HepG2 (cell line): ENCODE measurements around the gene TSC22D1. TPM values are rescaled to one million over a fixed set of nuclear protein-coding genes. Genes with fewer than 3 reads are reported as not detected.
A peak's percentile ranks its signal among the peaks of the same experiment; 100 is the strongest.

Source experiments
- AKAP8 ChIP-seq: sonication (generic); formaldehyde crosslinking; IDR thresholded peaks from 2 replicates; pipeline ENCODE4 v1.5.1; 2020; ENCODE audit warnings: mild to moderate bottlenecking, missing genetic modification reagents
- ARNT ChIP-seq: fragments of 450-650 bp; IDR thresholded peaks from 2 replicates; pipeline ENCODE4 v1.6.1; 2017
- BCL3 ChIP-seq: sonication (generic); formaldehyde crosslinking; IDR thresholded peaks from 2 replicates; pipeline ENCODE4 v1.5.1; 2020; ENCODE audit warnings: mild to moderate bottlenecking, missing genetic modification reagents, moderate library complexity
- CC2D1A ChIP-seq: sonication (generic); formaldehyde crosslinking; IDR thresholded peaks from 2 replicates; pipeline ENCODE4 v1.8.1; 2023; ENCODE audit warnings: mild to moderate bottlenecking, missing genetic modification reagents
- CREBL2 ChIP-seq: sonication (generic); formaldehyde crosslinking; IDR thresholded peaks from 2 replicates; pipeline ENCODE4 v1.8.1; 2023; ENCODE audit warnings: missing genetic modification reagents, mild to moderate bottlenecking, borderline replicate concordance
- FOSL2 ChIP-seq: sonication (generic); formaldehyde crosslinking; IDR thresholded peaks from 2 replicates; pipeline ENCODE4 v1.4.0; 2020; ENCODE audit warnings: missing genetic modification reagents
- GPBP1L1 ChIP-seq: sonication (generic); formaldehyde crosslinking; IDR thresholded peaks from 2 replicates; pipeline ENCODE4 v1.5.0; 2020; ENCODE audit warnings: mild to moderate bottlenecking, missing genetic modification reagents
- HIC2 ChIP-seq: sonication (generic); formaldehyde crosslinking; IDR thresholded peaks from 2 replicates; pipeline ENCODE4 v1.9.0; 2022; ENCODE audit warnings: low read depth, missing genetic modification reagents
- LBX2 ChIP-seq: sonication (generic); formaldehyde crosslinking; IDR thresholded peaks from 2 replicates; pipeline ENCODE4 v1.5.0; 2020; ENCODE audit warnings: missing genetic modification reagents, mild to moderate bottlenecking, borderline replicate concordance
- MATR3 ChIP-seq: sonication (generic); formaldehyde crosslinking; IDR thresholded peaks from 2 replicates; pipeline ENCODE4 v1.4.0; 2020; ENCODE audit warnings: missing genetic modification reagents
- PBX2 ChIP-seq: IDR thresholded peaks from 2 replicates; pipeline ENCODE4 v1.6.1; 2016; ENCODE audit warnings: control low read depth
- SAFB2 ChIP-seq: sonication (generic); formaldehyde crosslinking; IDR thresholded peaks from 2 replicates; pipeline ENCODE4 v1.5.1; 2020; ENCODE audit warnings: missing genetic modification reagents, low read depth, mild to moderate bottlenecking, borderline replicate concordance
- SALL1 ChIP-seq: sonication (generic); formaldehyde crosslinking; IDR thresholded peaks from 2 replicates; pipeline ENCODE4 v1.8.0; 2022; ENCODE audit warnings: mild to moderate bottlenecking, missing genetic modification reagents
- SALL2 ChIP-seq: sonication (generic); formaldehyde crosslinking; IDR thresholded peaks from 2 replicates; pipeline ENCODE4 v1.8.1; 2023; ENCODE audit warnings: mild to moderate bottlenecking, missing genetic modification reagents, inconsistent platforms
- SMARCC2 ChIP-seq: fragments of 450-650 bp; IDR thresholded peaks from 2 replicates; pipeline ENCODE4 v1.6.1; 2017; ENCODE audit warnings: antibody characterized with exemption, mild to moderate bottlenecking
- TEAD3 ChIP-seq: optimal IDR thresholded peaks from 2 replicates; pipeline ENCODE3; 2016; ENCODE audit warnings: borderline replicate concordance
- ZHX1 ChIP-seq: sonication (generic); formaldehyde crosslinking; IDR thresholded peaks from 2 replicates; pipeline ENCODE4 v1.8.1; 2022; ENCODE audit warnings: low read depth, mild to moderate bottlenecking, missing genetic modification reagents
- ZNF207 ChIP-seq: fragments of 450-650 bp; IDR thresholded peaks from 2 replicates; pipeline ENCODE4 v1.6.1; 2016; ENCODE audit warnings: antibody characterized with exemption, borderline replicate concordance
- ZNF33A ChIP-seq: sonication (generic); formaldehyde crosslinking; IDR thresholded peaks from 2 replicates; pipeline ENCODE4 v1.5.1; 2020; ENCODE audit warnings: missing genetic modification reagents, mild to moderate bottlenecking, moderate library complexity, borderline replicate concordance
- ZNF383 ChIP-seq: sonication (generic); formaldehyde crosslinking; IDR thresholded peaks from 2 replicates; pipeline ENCODE4 v1.4.0; 2020; ENCODE audit warnings: missing genetic modification reagents, mild to moderate bottlenecking, borderline replicate concordance
- polyA plus RNA-seq, 8 experiments: library from polyadenylated mRNA; depleted of rRNA in 3 of 8; stranded (reverse) in 7 of 8; unstranded in 1 of 8; fragments of >200 nt; fragmentation: Illumina TruSeq in 4 of 8; extraction: Trizol in 4 of 8; gene quantifications; 2 replicates each; pipeline versions ENCODE4 v1.2.1 to v1.2.3, GENCODE V29; 2011 to 2016; ENCODE audit warnings: low read depth in 4 of 8, missing spikeins in 1 of 8, mixed read lengths in 1 of 8; ENCODE audit not compliant: insufficient read depth in 1 of 8
- total RNA-seq, 5 experiments: library from RNA; depleted of rRNA; stranded (reverse); fragments of >200 nt; fragmentation: Illumina TruSeq; extraction: Trizol; gene quantifications; 2 replicates each; pipeline ENCODE4 v1.2.3, GENCODE V29; 2016; ENCODE audit warnings: low read depth in 1 of 5

Gene TSC22D1
- total and polyA plus RNA-seq, 2 of the 13 experiments (the other 11 are each of a cell fraction or from before 2014, with no cell fraction given), result 18.4 to 35.7 TPM

GRCh38 chr13:44404261-44405132 is 171.6 kb downstream of the TSC22D1 start (continued):
- no peak for TF ChIP-seq PBX2 (CRISPR knock-in tag)
- no peak for TF ChIP-seq CC2D1A
- peak; percentile 85 for TF ChIP-seq HIC2 (CRISPR knock-in tag)
- TF ChIP-seq FOSL2 (CRISPR knock-in tag), result peak; percentile 59
- no peak for TF ChIP-seq GPBP1L1 (CRISPR knock-in tag)
- TF ChIP-seq MATR3, result no peak
- TF ChIP-seq CREBL2 (CRISPR knock-in tag), result no peak
- no peak for TF ChIP-seq ZNF207
- 0 out of 2 replicates have a peak, but pooled peaks have one; percentile 74 for TF ChIP-seq AKAP8 (CRISPR knock-in tag)
- TF ChIP-seq ZHX1, result peak; percentile 37; the same call in 1 of the 2 replicates
- no peak for TF ChIP-seq ZNF33A (CRISPR knock-in tag)
- no peak for TF ChIP-seq LBX2
- TF ChIP-seq SALL1 (CRISPR knock-in tag), result peak; percentile 82
- TF ChIP-seq ARNT, result no peak
- TF ChIP-seq BCL3 (CRISPR knock-in tag), result peak; percentile 72
- no peak for TF ChIP-seq SAFB2 (CRISPR knock-in tag)
- TF ChIP-seq ZNF383 (CRISPR knock-in tag), result no peak
- TF ChIP-seq SALL2 (CRISPR knock-in tag), result no peak
- no peak for TF ChIP-seq SMARCC2
- TF ChIP-seq TEAD3 (CRISPR knock-in tag), result peak; percentile 93
